OCI-LY3 (cell line): Measurements from ENCODE around the gene INHBB.

Source experiments
- H2AFZ ChIP-seq: fragments of 200-600, 300-600 bp; shearing (Covaris generic); 2 replicates; pipeline ENCODE4 v1.6.0; 2014; ENCODE audit warnings: antibody characterized with exemption, low read depth, low read length
- H3K27ac ChIP-seq: fragments of 200-600, 300-600 bp; sonication (generic); 2 replicates; pipeline ENCODE4 v1.5.1; 2014; ENCODE audit warnings: mild to moderate bottlenecking, low read length, moderate library complexity, mixed read lengths
- H3K27me3 ChIP-seq: fragments of 200-600, 300-600 bp; sonication (generic); 2 replicates; pipeline ENCODE4 v1.6.1; 2014; ENCODE audit warnings: low read depth, low read length, mixed read lengths
- H3K36me3 ChIP-seq: fragments of 200-600, 300-600 bp; sonication (generic); replicated peaks from 2 replicates; pipeline ENCODE3; 2014; ENCODE audit warnings: low read depth, low read length, mixed read lengths
- H3K4me1 ChIP-seq: fragments of 300-600, 200-600 bp; sonication (generic); 2 replicates; pipeline ENCODE4 v1.6.1; 2014; ENCODE audit warnings: low read length, mixed read lengths
- H3K4me2 ChIP-seq: fragments of 200-600, 300-600 bp; sonication (generic); 2 replicates; pipeline ENCODE4 v1.6.1; 2014; ENCODE audit warnings: low read length, mixed read lengths
- H3K4me3 ChIP-seq: fragments of 300-600, 200-600 bp; sonication (generic); 2 replicates; pipeline ENCODE4 v1.5.1; 2014; ENCODE audit warnings: antibody characterized with exemption, mild to moderate bottlenecking, low read length, moderate library complexity
- H3K79me2 ChIP-seq: fragments of 300-600, 200-600 bp; shearing (Covaris generic); 2 replicates; pipeline ENCODE4 v1.6.1; 2014; ENCODE audit warnings: mild to moderate bottlenecking, low read length, mixed read lengths
- H3K9ac ChIP-seq: fragments of 300-600, 200-600 bp; shearing (Covaris generic); 2 replicates; pipeline ENCODE4 v1.6.0; 2014; ENCODE audit warnings: mild to moderate bottlenecking, low read length, moderate library complexity
- H3K9me3 ChIP-seq: fragments of 200-600, 300-600 bp; shearing (Covaris generic); 2 replicates; pipeline ENCODE4 v1.6.1; 2014; ENCODE audit warnings: low read length, mixed read lengths; ENCODE audit not compliant: insufficient read depth
- H4K20me1 ChIP-seq: fragments of 200-600, 300-600 bp; sonication (generic); 2 replicates; pipeline ENCODE4 v1.6.1; 2016; ENCODE audit warnings: low read length, mixed read lengths; ENCODE audit not compliant: insufficient read depth
- EZH2phosphoT487 ChIP-seq: fragments of 200-600 bp; shearing (Covaris generic); IDR thresholded peaks from 2 replicates; pipeline ENCODE4 v1.6.1; 2018; ENCODE audit warnings: antibody characterized with exemption, mixed run types, low read depth
- TF ChIP-seq, protein P1 (sequence below): fragments of 200-600, 300-600 bp; sonication (generic); IDR thresholded peaks from 2 replicates; pipeline ENCODE4 v1.5.1; 2014; ENCODE audit warnings: antibody characterized with exemption, low read length, low read depth

INHBB gene

DNA sequence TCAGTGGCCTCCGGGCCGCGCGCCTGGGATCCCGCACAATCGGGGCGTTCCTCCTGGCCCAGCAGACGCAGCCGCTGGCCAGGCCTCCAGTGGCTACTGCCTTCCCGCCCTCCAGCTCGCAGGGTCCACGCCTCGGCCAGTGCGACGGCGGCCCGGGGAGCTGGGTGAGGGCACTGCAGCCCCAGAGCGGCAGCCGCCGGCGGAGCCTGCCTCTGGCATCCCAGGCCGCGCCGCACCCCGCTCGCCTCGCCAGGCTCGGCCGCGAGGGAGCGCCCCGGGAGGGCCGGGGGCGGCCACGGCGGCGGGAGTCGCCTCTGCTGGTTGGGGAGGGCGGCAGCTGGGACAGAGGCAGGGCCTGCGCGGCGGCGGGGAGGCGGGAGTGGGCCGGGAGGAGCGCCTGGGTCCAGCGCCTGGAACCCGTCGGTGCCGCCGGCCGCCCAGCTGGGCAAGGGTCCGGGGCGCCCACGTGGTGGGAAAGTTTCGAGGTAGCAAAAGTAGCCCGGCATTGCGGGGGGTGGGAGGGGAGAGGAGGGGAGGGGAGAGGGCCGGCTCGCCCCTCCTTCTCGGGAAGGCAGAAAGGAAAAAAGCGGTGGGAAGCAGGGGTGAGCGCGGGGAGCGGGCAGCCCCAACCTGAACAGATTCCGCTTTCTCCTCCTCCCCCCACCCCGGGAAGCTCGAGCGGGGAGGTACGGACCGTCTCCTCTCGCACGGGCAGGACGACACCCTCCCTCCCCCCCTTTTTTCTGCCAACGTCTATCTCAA lies 1.5 kb upstream of the INHBB start:
- no peak overlapping the region for H2AFZ ChIP-seq

DNA sequence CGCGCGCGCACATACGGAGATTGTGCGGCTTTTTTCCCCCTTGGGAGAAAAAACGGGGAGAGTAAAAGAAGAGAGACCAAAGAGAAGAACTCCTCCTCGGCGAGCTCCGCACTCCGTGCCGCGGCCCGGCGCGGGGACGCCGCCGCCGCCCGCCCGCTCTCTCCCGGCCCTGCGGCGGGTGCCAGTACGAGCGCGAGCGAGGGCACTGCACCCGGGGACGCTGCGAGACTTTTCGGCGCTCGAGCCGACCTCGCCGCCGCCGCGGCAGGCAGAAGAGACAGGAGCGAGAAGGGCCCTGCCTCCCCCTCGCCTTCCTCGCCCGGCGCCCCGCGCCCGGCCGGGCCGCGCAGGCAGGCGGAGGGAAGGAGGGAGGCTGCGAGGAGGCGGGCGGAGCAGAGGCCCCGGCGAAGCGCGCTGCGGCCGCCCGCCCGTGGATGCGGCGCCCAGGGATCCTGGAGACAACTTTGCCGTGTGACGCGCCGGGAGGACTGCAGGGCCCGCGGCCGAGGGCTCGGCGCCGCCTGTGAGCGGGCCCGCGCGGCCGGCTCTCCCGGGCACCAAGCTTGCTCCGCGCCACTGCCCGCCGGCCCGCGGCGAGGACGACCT lies 857 bp upstream of the INHBB start:
- Histone ChIP-seq H4K20me1 (no peaks in the 10 kb centered on the region), H3K36me3 (no peaks in the 10 kb centered on the region), H3K79me2 (no peaks in the 10 kb centered on the region), H3K4me2 (no peak overlapping the region), H3K4me3 (no peak overlapping the region), H3K9me3 (no peaks in the 10 kb centered on the region), H3K27ac (no peak overlapping the region), H2AFZ (no peak overlapping the region), H3K9ac (no peak overlapping the region), H3K27me3 (0 out of 2 replicates have a peak, but pooled peaks cover 4% of the 10 kb centered on the region), H3K4me1 (no peaks in the 10 kb centered on the region)
- TF ChIP-seq, protein P1, sequence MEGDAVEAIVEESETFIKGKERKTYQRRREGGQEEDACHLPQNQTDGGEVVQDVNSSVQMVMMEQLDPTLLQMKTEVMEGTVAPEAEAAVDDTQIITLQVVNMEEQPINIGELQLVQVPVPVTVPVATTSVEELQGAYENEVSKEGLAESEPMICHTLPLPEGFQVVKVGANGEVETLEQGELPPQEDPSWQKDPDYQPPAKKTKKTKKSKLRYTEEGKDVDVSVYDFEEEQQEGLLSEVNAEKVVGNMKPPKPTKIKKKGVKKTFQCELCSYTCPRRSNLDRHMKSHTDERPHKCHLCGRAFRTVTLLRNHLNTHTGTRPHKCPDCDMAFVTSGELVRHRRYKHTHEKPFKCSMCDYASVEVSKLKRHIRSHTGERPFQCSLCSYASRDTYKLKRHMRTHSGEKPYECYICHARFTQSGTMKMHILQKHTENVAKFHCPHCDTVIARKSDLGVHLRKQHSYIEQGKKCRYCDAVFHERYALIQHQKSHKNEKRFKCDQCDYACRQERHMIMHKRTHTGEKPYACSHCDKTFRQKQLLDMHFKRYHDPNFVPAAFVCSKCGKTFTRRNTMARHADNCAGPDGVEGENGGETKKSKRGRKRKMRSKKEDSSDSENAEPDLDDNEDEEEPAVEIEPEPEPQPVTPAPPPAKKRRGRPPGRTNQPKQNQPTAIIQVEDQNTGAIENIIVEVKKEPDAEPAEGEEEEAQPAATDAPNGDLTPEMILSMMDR: no peak
- TF ChIP-seq EZH2phosphoT487: no peak

More for the DNA sequence above, 1.5 kb upstream of the INHBB start:
- TF ChIP-seq, protein P1: no peak
- TF ChIP-seq EZH2phosphoT487: no peak
- Histone ChIP-seq H3K9me3 (no peaks in the 10 kb centered on the region), H3K4me2 (no peak overlapping the region), H3K27me3 (0 out of 2 replicates have a peak, but pooled peaks cover 4% of the 10 kb centered on the region), H3K4me3 (no peak overlapping the region), H4K20me1 (no peaks in the 10 kb centered on the region), H3K9ac (no peak overlapping the region), H3K27ac (no peak overlapping the region), H3K4me1 (no peaks in the 10 kb centered on the region), H3K36me3 (no peaks in the 10 kb centered on the region), H3K79me2 (no peaks in the 10 kb centered on the region)

DNA sequence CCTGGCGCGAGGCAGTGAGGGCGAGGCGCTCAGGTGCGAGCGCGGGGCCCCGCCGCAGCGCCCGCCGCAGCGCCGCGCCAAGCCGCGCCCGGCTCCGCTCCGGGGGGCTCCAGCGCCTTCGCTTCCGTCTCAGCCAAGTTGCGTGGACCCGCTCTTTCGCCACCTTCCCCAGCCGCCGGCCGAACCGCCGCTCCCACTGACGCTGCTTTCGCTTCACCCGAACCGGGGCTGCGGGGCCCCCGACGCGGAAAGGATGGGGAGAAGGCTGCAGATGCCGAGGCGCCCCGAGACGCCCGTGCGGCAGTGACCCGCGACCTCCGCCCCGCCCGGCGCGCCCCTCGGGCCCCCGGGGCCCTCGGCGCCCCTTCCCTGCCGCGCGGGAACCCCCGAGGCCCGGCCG lies 328 bp upstream of the INHBB start:
- no peak overlapping the region for H3K4me2 ChIP-seq
- H3K4me1 ChIP-seq: no peaks in the 10 kb centered on the region
- H3K27ac ChIP-seq: no peak overlapping the region
- H3K36me3 ChIP-seq: no peaks in the 10 kb centered on the region
- H3K79me2 ChIP-seq: no peaks in the 10 kb centered on the region
- no peak overlapping the region for H3K9ac ChIP-seq
- TF ChIP-seq, protein P1: no peak
- no peak for TF ChIP-seq EZH2phosphoT487
- H3K9me3 ChIP-seq: no peaks in the 10 kb centered on the region
- no peak overlapping the region for H2AFZ ChIP-seq
- H3K27me3 ChIP-seq: 0 out of 2 replicates have a peak, but pooled peaks cover 4% of the 10 kb centered on the region
- H3K4me3 ChIP-seq: no peak overlapping the region
- H4K20me1 ChIP-seq: no peaks in the 10 kb centered on the region

DNA sequence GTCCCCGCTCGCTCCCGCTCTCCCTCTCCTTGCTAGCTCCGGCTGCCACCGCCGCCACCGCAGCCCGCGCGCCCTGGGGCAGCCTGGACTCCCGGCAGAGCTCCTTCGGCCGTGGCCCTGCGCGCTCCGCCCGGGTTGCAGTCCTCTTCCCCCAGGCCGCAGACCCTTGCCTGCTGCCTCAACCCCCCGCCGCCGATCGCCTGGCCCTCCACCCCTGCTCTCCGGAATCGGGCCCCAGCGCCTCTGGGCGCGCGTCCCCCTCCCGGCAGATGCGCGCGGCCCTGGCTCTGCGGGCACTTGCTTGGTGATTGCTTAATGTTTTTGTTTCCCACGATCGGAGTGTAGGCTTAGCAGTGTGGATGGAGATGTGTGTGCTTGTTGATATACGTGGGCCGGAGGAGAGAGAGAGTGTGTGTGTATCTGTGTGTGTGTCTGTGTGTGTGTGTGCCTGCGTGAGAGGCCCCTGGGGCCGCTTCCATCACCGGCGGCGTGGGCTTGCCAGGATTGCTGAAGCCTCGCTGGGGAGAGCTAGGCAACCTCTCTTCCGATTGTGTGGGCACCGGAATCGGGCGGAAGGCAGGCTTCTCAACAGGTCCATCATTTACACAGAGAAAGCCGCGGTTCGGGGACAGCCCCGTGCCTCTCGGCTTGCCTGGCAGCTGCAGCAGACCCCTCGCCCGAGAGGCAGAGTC lies 877 bp downstream of the INHBB start:
- TF ChIP-seq, protein P1: no peak
- TF ChIP-seq EZH2phosphoT487: no peak
- Histone ChIP-seq H3K4me2 (no peak overlapping the region), H3K79me2 (no peaks in the 10 kb centered on the region), H3K27ac (no peak overlapping the region), H2AFZ (no peak overlapping the region), H4K20me1 (no peaks in the 10 kb centered on the region), H3K27me3 (0 out of 2 replicates have a peak, but pooled peaks cover 4% of the 10 kb centered on the region), H3K9me3 (no peaks in the 10 kb centered on the region), H3K36me3 (no peaks in the 10 kb centered on the region), H3K4me3 (no peak overlapping the region), H3K9ac (no peak overlapping the region), H3K4me1 (no peaks in the 10 kb centered on the region)
